Measurements from ENCODE around the gene POLR3B.
"Not testable (repeated sequence)": the region's sequence is repeated elsewhere in the genome, so short reads cannot be mapped to it uniquely, and the experiment has no call there.

The POLR3B gene

DNA sequence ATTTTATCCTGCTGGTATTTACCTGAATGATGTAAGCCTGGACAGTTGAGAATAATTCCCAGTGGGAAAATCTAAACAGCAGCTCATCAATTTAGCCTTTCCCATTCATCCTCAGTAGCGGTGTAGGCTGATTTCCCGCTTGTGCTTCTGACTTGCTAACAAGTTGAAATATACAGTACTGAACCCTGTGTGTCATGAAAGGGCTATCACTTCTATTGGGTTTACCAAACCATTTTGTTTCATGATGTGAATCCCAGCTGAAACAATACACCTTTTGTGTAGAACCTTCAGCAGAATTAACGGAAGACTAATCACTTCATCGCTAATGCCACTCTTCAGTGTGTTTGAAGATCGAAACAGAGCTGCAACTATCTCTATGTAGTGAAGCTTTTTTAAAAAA is 88.4 kb downstream of the POLR3B start:
- no peak overlapping the region for H3K9ac ChIP-seq (ENCODE audit: low read depth, low read length)
- H3K9me3 ChIP-seq (ENCODE audit: insufficient read depth, low read depth, low read length) = no peaks in the 10 kb centered on the region
- no peak overlapping the region for H3K27ac ChIP-seq (ENCODE audit: low read length)
- H3K36me3 ChIP-seq (ENCODE audit: insufficient read depth, low read depth, low read length) = no peaks in the 10 kb centered on the region
- peaks cover 2% of the 10 kb centered on the region; the same call in 1 of the 2 replicates for H3K4me1 ChIP-seq (ENCODE audit: insufficient read depth, low read length)
- H3K4me3 ChIP-seq (ENCODE audit: low read length) = no peak overlapping the region
- H3K27me3 ChIP-seq (ENCODE audit: insufficient read depth, low read length) = no peaks in the 10 kb centered on the region

DNA sequence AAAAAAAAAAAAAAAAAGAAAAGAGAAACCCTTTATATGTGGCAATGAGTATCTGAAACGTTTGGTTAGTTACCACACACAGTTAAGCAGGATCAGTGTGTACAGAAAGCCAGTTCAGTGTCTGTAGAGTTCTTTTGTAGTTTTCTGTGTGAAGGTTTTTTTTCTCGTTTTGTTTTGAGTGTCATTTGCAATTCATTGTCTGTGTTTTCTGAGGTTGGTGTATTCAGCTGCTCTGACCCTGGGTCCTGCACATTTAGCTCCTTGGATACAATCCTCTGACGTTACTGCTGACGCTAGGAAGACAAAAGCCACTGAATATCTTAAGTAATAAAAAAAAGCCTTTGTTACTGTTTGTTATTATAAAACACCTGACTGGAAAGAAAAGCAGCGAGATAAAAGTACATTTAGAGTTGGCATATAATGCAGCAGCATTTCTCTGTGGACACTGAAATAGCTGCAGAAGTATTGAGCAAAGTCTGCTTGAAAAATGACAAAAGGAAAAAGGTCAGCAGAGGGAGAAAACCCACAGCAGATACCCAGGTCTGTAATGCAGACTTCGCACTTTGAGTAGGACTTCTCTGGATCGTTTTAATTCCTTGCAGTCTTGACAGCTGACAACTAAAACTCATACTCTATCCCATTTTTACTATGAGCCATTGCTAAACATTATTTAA is 89.0 kb downstream of the POLR3B start:
- H3K27ac ChIP-seq (ENCODE audit: low read length) = no peak overlapping the region
- H3K27me3 ChIP-seq (ENCODE audit: insufficient read depth, low read length) = no peaks in the 10 kb centered on the region
- no peak overlapping the region for H3K9ac ChIP-seq (ENCODE audit: low read depth, low read length)
- H3K4me3 ChIP-seq (ENCODE audit: low read length) = no peak overlapping the region
- H3K4me1 ChIP-seq (ENCODE audit: insufficient read depth, low read length) = peaks cover 8% of the 10 kb centered on the region; the same call in 1 of the 2 replicates
- H3K9me3 ChIP-seq (ENCODE audit: insufficient read depth, low read depth, low read length) = no peaks in the 10 kb centered on the region
- H3K36me3 ChIP-seq (ENCODE audit: insufficient read depth, low read depth, low read length) = no peaks in the 10 kb centered on the region

DNA sequence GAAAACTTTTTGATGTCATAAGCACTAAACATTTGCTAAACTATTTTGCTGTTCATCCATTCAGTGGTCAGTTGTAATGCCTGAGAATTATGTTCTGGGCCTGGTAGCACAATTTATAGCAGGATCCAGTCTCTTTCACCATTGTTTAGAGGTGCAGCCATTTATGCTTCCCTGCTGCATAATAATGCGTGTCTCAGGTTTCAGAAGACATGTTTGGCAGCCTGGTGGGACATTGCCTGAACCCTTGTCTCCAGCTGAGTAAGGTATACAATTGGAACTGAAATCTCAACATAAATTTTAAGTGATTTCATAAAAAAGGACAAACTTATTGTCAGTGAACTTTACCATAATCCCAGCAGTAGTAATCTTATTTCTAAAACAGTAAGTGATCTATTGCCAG is 94.8 kb downstream of the POLR3B start:
- no peak overlapping the region for H3K27ac ChIP-seq (ENCODE audit: low read length)
- H3K9me3 ChIP-seq (ENCODE audit: insufficient read depth, low read depth, low read length) = no peaks in the 10 kb centered on the region
- no peak overlapping the region; the same call in 1 of the 2 replicates for H3K4me3 ChIP-seq (ENCODE audit: low read length)
- no peak overlapping the region for H3K9ac ChIP-seq (ENCODE audit: low read depth, low read length)
- H3K4me1 ChIP-seq (ENCODE audit: insufficient read depth, low read length) = peaks cover 16% of the 10 kb centered on the region
- no peaks in the 10 kb centered on the region for H3K27me3 ChIP-seq (ENCODE audit: insufficient read depth, low read length)
- no peaks in the 10 kb centered on the region for H3K36me3 ChIP-seq (ENCODE audit: insufficient read depth, low read depth, low read length)

DNA sequence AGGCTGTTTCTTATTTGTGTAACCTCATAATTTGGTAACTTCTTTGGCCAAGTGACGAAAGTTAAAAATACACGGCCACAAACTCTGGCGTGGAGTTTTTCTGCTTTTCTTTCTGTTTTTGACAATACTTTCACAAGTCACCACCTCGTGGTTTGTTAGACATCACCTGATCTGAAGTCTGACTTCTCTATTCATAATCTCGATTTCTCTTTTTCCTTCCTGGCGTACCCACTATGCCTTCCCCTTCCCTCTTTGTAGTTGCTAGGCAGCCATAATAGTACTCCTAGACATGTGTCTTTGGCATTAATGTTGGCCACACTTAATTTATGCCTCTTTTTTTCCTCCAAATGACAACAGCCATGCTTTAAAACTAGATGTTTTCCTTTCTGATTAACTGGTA is 97.6 kb downstream of the POLR3B start:
- Histone ChIP-seq H3K9ac (ENCODE audit: low read depth, low read length) (no peak overlapping the region), H3K4me3 (ENCODE audit: low read length) (no peak overlapping the region), H3K9me3 (ENCODE audit: insufficient read depth, low read depth, low read length) (no peaks in the 10 kb centered on the region), H3K4me1 (ENCODE audit: insufficient read depth, low read length) (peaks cover 16% of the 10 kb centered on the region), H3K27ac (ENCODE audit: low read length) (no peak overlapping the region), H3K36me3 (ENCODE audit: insufficient read depth, low read depth, low read length) (peaks cover 12% of the 10 kb centered on the region), H3K27me3 (ENCODE audit: insufficient read depth, low read length) (no peaks in the 10 kb centered on the region)

DNA sequence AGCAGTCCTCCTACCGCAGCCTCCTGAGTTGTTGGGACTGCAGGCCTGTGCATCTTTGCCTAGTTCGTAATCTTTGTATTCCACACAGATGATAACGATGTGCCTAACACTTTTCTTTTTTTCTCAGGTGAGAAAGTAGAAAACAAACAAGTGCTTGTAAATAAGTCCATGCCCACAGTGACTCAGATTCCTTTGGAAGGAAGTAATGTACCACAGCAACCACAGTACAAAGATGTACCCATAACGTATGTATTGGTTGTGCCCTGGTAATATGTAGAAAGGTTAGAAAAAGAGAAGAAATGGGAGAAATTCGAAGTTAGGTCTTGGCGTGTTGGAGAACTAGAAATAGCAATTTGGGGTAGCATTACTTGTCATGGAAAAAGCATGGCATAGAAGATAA is 101.6 kb downstream of the POLR3B start:
- Histone ChIP-seq H3K4me3 (ENCODE audit: low read length) (no peak overlapping the region), H3K27ac (ENCODE audit: low read length) (no peak overlapping the region), H3K9me3 (ENCODE audit: insufficient read depth, low read depth, low read length) (no peaks in the 10 kb centered on the region), H3K9ac (ENCODE audit: low read depth, low read length) (no peak overlapping the region), H3K4me1 (ENCODE audit: insufficient read depth, low read length) (no peaks in the 10 kb centered on the region), H3K27me3 (ENCODE audit: insufficient read depth, low read length) (no peaks in the 10 kb centered on the region), H3K36me3 (ENCODE audit: insufficient read depth, low read depth, low read length) (peaks cover 14% of the 10 kb centered on the region)

DNA sequence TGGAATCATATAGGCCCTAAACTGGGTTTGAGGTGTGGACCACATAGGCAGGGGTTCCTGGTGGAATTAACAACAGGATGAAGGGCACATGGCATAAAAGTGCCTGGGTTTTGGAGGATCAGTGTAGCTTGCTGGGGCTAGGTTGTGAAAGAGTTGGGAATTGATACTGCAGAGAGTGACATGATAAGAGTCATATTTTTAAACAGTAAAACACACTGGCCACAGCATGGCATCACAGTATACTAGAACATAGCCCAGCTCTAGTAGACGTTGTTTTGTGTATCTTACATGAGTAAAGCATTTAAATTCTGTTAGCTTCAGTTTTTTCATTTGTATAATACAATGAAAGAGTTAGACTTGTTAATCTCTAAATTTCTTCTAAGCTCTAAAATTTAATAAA is 102.0 kb downstream of the POLR3B start:
- Histone ChIP-seq H3K27ac (ENCODE audit: low read length) (no peak overlapping the region), H3K4me1 (ENCODE audit: insufficient read depth, low read length) (no peaks in the 10 kb centered on the region), H3K9me3 (ENCODE audit: insufficient read depth, low read depth, low read length) (no peaks in the 10 kb centered on the region), H3K27me3 (ENCODE audit: insufficient read depth, low read length) (no peaks in the 10 kb centered on the region), H3K9ac (ENCODE audit: low read depth, low read length) (no peak overlapping the region), H3K36me3 (ENCODE audit: insufficient read depth, low read depth, low read length) (peaks cover 14% of the 10 kb centered on the region), H3K4me3 (ENCODE audit: low read length) (no peak overlapping the region)

DNA sequence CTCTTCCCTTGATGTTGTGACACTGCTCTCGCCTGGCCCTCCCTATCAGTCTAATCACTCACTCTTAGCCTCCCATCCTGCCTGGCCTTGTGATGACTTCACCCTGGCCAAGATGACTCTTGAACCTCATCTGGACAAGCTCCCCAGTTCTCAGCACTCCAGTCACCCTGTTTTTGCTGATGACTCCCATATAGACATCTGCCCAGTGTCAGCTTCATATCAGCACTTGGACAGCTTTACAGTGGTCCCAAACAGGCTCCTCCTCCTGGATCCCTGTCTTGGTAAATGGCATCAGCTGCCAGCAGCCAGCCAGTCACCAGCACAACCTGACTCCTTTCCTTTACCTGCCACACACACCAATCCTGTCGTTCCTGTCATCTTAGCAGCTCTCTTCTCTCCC is 104.2 kb downstream of the POLR3B start:
- Histone ChIP-seq H3K4me3 (ENCODE audit: low read length) (no peak overlapping the region), H3K36me3 (ENCODE audit: insufficient read depth, low read depth, low read length) (peaks cover 14% of the 10 kb centered on the region), H3K9ac (ENCODE audit: low read depth, low read length) (no peak overlapping the region), H3K27ac (ENCODE audit: low read length) (no peak overlapping the region), H3K9me3 (ENCODE audit: insufficient read depth, low read depth, low read length) (no peaks in the 10 kb centered on the region), H3K4me1 (ENCODE audit: insufficient read depth, low read length) (no peaks in the 10 kb centered on the region), H3K27me3 (ENCODE audit: insufficient read depth, low read length) (no peaks in the 10 kb centered on the region)

DNA sequence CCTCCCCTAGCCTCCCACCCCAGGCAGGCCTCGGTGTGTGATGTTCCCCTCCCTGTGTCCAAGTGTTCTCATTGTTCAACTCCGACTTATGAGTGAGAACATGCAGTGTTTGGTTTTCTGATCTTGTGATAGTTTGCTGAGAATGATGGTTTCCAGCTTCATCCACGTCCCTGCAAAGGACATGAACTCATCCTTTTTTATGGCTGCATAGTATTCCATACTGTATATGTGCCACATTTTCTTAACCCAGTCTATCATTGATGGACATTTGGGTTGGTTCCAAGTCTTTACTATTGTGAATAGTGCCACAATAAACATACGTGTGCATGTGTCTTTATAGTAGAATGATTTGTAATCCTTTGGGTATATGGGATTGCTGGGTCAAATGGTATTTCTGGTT is 108.1 kb downstream of the POLR3B start:
- not testable (repeated sequence) for H3K4me3 ChIP-seq (ENCODE audit: low read length); H3K36me3 ChIP-seq (ENCODE audit: insufficient read depth, low read depth, low read length); H3K9ac ChIP-seq (ENCODE audit: low read depth, low read length); H3K9me3 ChIP-seq (ENCODE audit: insufficient read depth, low read depth, low read length); H3K27ac ChIP-seq (ENCODE audit: low read length); H3K27me3 ChIP-seq (ENCODE audit: insufficient read depth, low read length); H3K4me1 ChIP-seq (ENCODE audit: insufficient read depth, low read length)

DNA sequence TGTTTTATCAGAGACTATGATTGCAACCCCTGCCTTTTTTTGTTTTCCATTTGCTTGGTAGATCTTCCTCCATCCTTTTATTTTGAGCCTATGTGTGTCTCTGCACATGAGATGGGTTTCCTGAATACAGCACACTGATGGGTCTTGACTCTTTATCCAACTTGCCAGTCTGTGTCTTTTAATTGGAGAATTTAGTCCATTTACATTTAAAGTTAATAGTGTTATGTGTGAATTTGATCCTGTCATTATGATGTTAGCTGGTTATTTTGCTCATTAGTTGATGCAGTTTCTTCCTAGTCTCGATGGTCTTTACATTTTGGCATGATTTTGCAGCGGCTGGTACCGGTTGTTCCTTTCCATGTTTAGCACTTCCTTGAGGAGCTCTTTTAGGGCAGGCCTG is 118.1 kb downstream of the POLR3B start:
- H3K9me3 ChIP-seq (ENCODE audit: insufficient read depth, low read depth, low read length); H3K36me3 ChIP-seq (ENCODE audit: insufficient read depth, low read depth, low read length); H3K27me3 ChIP-seq (ENCODE audit: insufficient read depth, low read length); H3K4me1 ChIP-seq (ENCODE audit: insufficient read depth, low read length); H3K27ac ChIP-seq (ENCODE audit: low read length); H3K9ac ChIP-seq (ENCODE audit: low read depth, low read length); H3K4me3 ChIP-seq (ENCODE audit: low read length): not testable (repeated sequence)

DNA sequence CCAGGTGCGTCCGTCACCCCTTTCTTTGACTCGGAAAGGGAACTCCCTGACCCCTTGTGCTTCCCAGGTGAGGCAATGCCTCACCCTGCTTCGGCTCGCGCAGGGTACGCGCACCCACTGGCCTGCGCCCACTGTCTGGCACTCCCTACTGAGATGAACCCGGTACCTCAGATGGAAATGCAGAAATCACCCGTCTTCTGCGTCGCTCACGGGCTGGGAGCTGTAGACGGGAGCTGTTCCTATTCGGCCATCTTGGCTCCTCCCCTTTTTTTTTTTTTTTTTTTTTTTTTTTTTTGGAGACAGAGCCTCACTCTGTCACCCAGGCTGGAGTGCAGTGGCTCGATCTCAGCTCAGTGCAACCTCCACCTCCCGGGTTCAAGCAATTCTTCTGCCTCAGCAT is 120.1 kb downstream of the POLR3B start:
- H3K9me3 ChIP-seq (ENCODE audit: insufficient read depth, low read depth, low read length); H3K27me3 ChIP-seq (ENCODE audit: insufficient read depth, low read length); H3K9ac ChIP-seq (ENCODE audit: low read depth, low read length); H3K36me3 ChIP-seq (ENCODE audit: insufficient read depth, low read depth, low read length); H3K4me1 ChIP-seq (ENCODE audit: insufficient read depth, low read length); H3K4me3 ChIP-seq (ENCODE audit: low read length); H3K27ac ChIP-seq (ENCODE audit: low read length): not testable (repeated sequence)

DNA sequence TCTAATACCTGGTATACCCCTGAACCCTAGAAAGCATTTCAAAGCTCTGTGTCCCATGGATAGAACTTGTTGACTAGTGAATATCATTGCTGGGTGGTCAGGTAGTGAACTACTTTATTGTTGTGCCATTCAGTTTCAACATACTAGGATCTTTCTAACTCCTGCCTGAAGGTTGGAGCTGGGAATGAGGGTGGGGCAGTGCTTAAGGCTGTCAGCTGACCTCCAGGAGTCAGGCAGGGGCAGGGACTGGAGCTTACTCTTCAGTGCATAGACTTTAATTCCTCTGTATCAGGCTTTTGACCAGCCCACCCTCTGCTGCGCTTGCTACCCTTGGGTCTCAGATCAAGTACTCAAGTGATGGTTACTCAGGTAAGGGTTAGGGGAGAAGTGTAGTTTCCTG is 122.7 kb downstream of the POLR3B start:
- no peaks in the 10 kb centered on the region for H3K4me1 ChIP-seq (ENCODE audit: insufficient read depth, low read length)
- H3K4me3 ChIP-seq (ENCODE audit: low read length) = no peak overlapping the region
- no peak overlapping the region for H3K27ac ChIP-seq (ENCODE audit: low read length)
- no peaks in the 10 kb centered on the region for H3K27me3 ChIP-seq (ENCODE audit: insufficient read depth, low read length)
- H3K9me3 ChIP-seq (ENCODE audit: insufficient read depth, low read depth, low read length) = no peaks in the 10 kb centered on the region
- no peak overlapping the region for H3K9ac ChIP-seq (ENCODE audit: low read depth, low read length)
- H3K36me3 ChIP-seq (ENCODE audit: insufficient read depth, low read depth, low read length) = no peaks in the 10 kb centered on the region

DNA sequence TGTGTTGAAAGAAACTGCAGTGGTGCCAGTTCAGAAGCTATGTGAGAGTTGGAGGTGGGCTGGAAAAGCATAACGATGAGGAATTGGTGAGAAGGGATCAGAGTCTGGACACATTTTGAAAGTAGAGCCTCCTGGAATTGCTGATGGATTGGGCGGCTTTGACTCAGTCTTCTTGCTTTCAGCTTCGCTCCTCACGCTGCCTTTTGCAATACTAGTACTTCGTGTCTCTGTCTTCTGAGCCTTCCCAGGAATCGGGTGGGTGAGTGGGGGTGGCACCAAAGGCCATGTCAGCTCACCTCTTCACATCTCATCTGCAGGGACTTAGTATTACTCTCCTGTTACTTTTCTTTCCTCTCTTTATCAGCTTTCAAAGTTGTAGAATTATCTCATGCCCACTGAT is 123.7 kb downstream of the POLR3B start:
- no peaks in the 10 kb centered on the region for H3K9me3 ChIP-seq (ENCODE audit: insufficient read depth, low read depth, low read length)
- no peak overlapping the region for H3K27ac ChIP-seq (ENCODE audit: low read length)
- no peak overlapping the region for H3K9ac ChIP-seq (ENCODE audit: low read depth, low read length)
- H3K4me3 ChIP-seq (ENCODE audit: low read length) = no peak overlapping the region
- H3K36me3 ChIP-seq (ENCODE audit: insufficient read depth, low read depth, low read length) = no peaks in the 10 kb centered on the region
- no peaks in the 10 kb centered on the region for H3K27me3 ChIP-seq (ENCODE audit: insufficient read depth, low read length)
- H3K4me1 ChIP-seq (ENCODE audit: insufficient read depth, low read length) = no peaks in the 10 kb centered on the region

Data from iPS-20b (cell line).